ENCODE results near the gene OR2L13.
"Not testable (repeated sequence)": the region's sequence is repeated elsewhere in the genome, so short reads cannot be mapped to it uniquely, and the experiment has no call there.

The OR2L13 gene

DNA sequence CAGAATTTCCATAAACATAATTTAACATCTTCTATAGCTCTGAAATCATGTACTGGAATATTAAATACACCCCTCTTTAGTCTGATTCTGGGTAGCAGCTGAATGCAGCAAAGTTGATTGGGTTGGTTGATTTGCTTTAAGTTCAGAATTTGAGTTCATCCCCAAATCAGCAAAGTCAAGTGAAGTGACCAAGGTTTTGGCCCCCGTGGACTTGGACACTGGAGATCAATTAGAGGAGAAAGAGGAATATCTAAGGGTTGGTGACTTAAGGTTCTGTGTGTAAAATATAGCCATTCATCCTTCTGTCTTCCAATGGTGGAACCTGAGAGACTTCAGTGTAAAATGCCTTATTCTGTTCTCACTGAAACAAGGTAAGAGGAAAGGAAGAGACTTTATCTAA is at the start of gene OR2L13:
Gene OR2L13 (plus strand): TSS at position 301 of the 400 bp plus-strand sequence. CDS start 4,192 bp downstream, outside the sequence.
- DNase-seq: no peak

- DNase-seq: no peak
Observed at GRCh38 chr1:248045209-248045608, 49.8 kb upstream of the OR2L13 start.

GRCh38 chr1:248046536-248046935 is 48.4 kb upstream of the OR2L13 start, which contains the start of gene OR2L3:
Gene OR2L3 (plus strand): TSS chr1:248046836. CDS start chr1:248060682, 13,846 bp downstream.
- DNase-seq: no peak

DNA sequence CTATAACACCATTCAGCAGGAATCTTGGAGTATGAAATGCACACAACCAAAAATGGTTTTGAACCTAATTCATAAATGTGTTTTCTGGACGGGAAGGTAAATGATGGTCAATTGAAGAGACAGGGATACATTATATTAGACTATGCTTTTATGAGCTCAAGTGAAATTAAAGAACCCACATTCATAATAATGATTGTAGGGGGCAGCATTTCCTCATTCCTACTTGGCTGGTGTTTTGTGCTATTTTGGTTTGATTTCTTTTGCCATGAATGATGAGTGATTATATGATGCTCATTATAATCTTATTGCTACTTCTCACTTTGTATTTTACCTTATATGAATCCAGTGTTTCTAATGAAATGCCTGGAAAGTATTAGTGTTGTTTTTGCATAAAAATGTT is 48.0 kb upstream of the OR2L13 start:
- DNase-seq: no peak

DNA sequence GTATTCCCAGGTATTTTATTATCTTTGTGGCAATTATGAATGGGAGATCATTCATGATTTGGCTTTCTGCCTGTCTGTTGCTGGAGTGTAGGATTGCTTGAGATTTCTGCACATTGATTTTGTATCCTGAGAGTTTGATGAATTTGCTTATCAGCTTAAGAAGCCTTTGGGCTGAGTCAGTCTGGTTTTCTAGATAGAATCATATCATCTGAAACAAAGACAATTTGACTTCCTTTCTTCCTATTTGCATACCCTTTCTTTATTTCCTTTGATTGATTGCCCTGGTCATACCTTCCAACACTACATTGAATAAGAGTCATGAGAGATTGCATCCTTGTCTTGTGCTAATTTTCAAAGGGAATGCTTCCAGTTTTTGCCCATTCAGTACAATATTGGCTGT is 40.3 kb upstream of the OR2L13 start:
- DNase-seq: no peak

GRCh38 chr1:248055261-248055660 is 39.7 kb upstream of the OR2L13 start:
- DNase-seq: no peak

DNA sequence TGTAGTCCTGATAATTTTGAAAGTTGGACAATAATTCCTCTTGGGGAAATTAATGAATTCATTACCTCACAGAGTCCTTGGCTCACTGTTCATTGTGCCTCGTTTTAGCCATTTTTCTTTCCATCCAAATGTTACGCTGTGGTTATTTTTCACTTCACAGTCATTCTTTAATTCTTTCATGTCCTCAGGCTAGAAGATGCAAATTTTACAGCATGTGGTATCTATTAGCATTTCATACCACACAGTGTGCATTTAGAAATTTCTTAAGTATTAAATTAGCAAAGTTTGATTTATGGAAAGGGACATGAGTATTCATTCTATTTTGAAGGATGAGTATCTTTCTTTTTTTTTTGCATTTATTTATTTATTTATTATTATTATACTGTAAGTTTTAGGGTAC is 29.9 kb upstream of the OR2L13 start:
- no peak for DNase-seq

DNA sequence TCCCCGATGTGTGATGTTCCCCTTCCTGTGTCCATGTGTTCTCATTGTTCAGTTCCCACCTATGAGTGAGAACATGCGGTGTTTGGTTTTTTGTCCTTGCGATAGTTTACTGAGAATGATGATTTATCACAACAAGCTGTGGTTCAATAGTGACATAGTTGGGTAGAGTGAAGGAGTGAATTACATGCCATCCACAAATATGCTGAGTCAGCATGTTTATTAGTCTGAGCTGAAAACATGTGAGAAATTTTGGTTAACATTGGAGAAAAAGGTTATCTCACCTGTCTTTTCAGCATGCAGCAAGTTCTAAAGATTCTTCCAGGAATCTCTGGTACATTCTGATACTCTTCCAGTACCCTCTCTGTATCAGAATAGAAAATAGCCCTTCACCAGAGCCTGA is 29.4 kb upstream of the OR2L13 start:
- no peak for DNase-seq

DNA sequence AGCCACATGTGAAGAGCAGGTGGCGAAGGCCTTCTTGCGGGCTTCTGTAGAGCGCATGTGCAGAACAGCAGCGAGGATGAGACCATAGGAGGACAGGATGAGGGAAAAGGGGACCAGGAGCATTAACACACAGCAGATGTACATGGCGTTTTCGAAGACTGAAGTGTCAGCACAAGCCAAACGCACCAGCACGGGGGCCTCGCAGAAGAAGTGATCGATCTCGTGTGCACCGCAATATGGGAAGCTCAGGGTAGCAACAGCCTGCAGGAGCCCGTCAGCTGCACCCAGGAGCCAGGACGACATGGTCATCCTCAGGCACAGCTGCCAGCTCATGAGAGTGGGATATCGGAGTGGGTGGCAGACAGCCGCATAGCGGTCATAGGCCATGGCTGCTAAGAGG is 11.1 kb upstream of the OR2L13 start:
- DNase-seq: not testable (repeated sequence)

DNA sequence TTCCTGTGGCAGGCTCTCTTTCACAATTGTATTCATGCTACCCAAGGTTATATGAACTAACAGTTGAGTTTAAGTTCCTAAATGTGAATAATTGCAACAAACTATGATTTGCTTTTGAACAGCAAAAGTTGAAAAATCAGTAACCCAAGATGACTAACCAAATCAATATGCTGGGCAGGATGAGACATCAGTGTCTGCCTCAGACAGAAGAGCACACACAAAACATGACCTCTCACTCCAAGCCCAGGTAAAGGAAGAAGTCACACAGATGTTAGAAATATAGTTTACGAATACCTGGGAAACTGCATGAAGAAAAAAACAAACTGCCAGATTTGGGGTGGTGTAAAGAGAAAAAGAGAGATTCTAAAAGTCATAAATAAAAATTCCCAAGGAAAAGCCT is 3.5 kb downstream of the OR2L13 start:
- no peak for DNase-seq

DNA sequence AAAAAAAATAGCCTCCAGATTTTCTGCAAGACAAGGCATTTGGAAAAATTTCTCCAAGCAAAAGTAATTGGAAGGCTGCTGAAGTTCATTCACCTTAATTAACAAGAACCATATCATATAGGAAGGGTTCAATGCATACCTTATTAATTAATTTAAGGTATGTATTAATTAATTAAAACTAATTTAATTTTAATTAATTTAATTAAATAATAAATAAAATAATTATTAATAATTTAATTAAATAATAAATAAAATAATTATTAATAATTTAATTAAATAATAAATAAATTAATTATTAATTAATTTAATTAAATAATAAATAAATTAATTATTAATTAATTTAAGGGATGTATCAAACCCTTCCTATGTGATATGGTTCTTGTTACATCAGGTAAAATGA is 7.9 kb downstream of the OR2L13 start:
- DNase-seq: no peak

- no peak for DNase-seq
Observed at GRCh38 chr1:248111157-248111556, 16.2 kb downstream of the OR2L13 start.

GRCh38 chr1:248114890-248115289 is 19.9 kb downstream of the OR2L13 start:
- DNase-seq: no peak

GRCh38 chr1:248127653-248128052 is 32.7 kb downstream of the OR2L13 start:
- DNase-seq: no peak

- no peak for DNase-seq
Observed at GRCh38 chr1:248136811-248137210, 41.8 kb downstream of the OR2L13 start.

GRCh38 chr1:248140846-248141245 is 45.9 kb downstream of the OR2L13 start:
- DNase-seq: no peak

DNA sequence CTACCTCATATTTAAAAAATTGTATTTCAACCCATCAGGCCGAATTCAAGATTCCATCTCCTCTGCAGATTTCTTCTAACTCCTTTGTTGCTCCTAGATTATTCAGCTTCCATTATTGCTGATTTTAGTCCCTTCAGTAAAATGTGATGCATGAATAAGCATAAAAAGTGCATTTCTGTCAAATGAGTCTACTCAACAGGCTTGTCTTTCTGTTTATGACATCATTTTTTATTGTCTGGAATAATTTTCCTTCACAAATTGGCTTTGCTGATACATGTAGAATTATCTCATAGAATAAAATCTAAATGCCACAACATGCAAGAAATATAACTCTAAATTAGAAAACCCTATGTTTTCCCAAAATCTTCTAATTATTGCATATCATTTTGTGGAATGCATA is 48.3 kb downstream of the OR2L13 start:
- no peak for DNase-seq

GRCh38 chr1:248144513-248145198 is 49.7 kb downstream of the OR2L13 start, which contains the start of gene OR2M5:
Gene OR2M5 (plus strand): TSS chr1:248145148. CDS start chr1:248145148, 0 bp downstream.
- DNase-seq: no peak

Measured in right hindlimb (tissue), 1 donor.